Activated gamma-delta T cell treated with anti-CD3 and anti-CD28 coated beads, Interleukin-2, amount 50 U/mL, for 16 hours (primary cell): Measurements from ENCODE around the gene EML1.

Source experiments
- DNase-seq: peaks from one replicate; pipeline ENCODE4 v3.0.0-alpha.2; 2020; ENCODE audit warnings: low read depth

EML1 gene

GRCh38 chr14:99779751-99780150 lies 13.5 kb upstream of the EML1 start:
- DNase-seq = no peak

- DNase-seq = no peak
Measured at GRCh38 chr14:99780690-99781089, 12.5 kb upstream of the EML1 start.

GRCh38 chr14:99781091-99781490 lies 12.1 kb upstream of the EML1 start:
- DNase-seq = no peak

GRCh38 chr14:99781853-99782610 lies 11.2 kb upstream of the EML1 start:
- no peak for DNase-seq

- no peak for DNase-seq
Measured at GRCh38 chr14:99784508-99784907, 8.7 kb upstream of the EML1 start.

- no peak for DNase-seq
Measured at GRCh38 chr14:99785426-99785825, 7.8 kb upstream of the EML1 start.

GRCh38 chr14:99786511-99786989 lies 6.7 kb upstream of the EML1 start:
- no peak for DNase-seq

- no peak for DNase-seq
Measured at GRCh38 chr14:99788713-99789112, 4.5 kb upstream of the EML1 start.

- DNase-seq = no peak
Measured at GRCh38 chr14:99789581-99789980, 3.6 kb upstream of the EML1 start.

GRCh38 chr14:99790201-99790977 lies 2.8 kb upstream of the EML1 start:
- no peak for DNase-seq

- DNase-seq = no peak
Measured at GRCh38 chr14:99790978-99791376, 2.2 kb upstream of the EML1 start.

GRCh38 chr14:99791476-99792209 lies 1.6 kb upstream of the EML1 start:
- DNase-seq = no peak

GRCh38 chr14:99792210-99792535 lies 1.0 kb upstream of the EML1 start:
- DNase-seq = no peak

GRCh38 chr14:99792551-99793212 lies 531 bp upstream of the EML1 start:
- DNase-seq = no peak

- DNase-seq = no peak
Measured at GRCh38 chr14:99794151-99794780, 1.1 kb downstream of the EML1 start.

GRCh38 chr14:99795046-99795445 lies 1.8 kb downstream of the EML1 start:
- no peak for DNase-seq

GRCh38 chr14:99797231-99797630 lies 4.0 kb downstream of the EML1 start:
- no peak for DNase-seq

- DNase-seq = no peak
Measured at GRCh38 chr14:99800781-99801180, 7.6 kb downstream of the EML1 start.

- no peak for DNase-seq
Measured at GRCh38 chr14:99802301-99803105, 9.3 kb downstream of the EML1 start.

- no peak for DNase-seq
Measured at GRCh38 chr14:99803106-99803775, 10.0 kb downstream of the EML1 start.
